GM21717 (cell line): ENCODE measurements around the gene SMARCC1.

ENCODE experiments used
- ATAC-seq: cut with Tn5 transposase; IDR thresholded peaks from one replicate; pipeline ENCODE4 v1.9.1; 2021; ENCODE audit warnings: mild to moderate bottlenecking, moderate library complexity; ENCODE audit not compliant: unreplicated experiment

The SMARCC1 gene

DNA sequence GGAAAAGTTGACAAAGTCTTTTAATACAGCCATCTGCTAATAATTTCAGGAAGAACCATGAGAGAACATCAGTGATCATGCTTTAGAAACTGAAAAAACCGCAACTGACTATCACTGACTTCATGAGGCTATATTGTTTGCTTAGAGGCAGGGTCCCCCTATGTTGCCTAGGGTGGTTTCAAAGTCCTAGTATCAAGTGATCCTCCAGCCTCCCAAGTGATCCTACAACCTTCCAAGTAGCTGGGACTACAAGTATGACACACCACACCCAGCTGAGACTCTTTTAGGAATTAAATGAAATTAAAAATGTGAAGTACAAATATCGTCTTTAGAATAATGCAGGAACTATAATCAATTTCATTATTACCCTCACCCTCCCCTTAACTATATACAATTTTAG, 144.8 kb downstream of the SMARCC1 start:
- ATAC-seq, result no peak

DNA sequence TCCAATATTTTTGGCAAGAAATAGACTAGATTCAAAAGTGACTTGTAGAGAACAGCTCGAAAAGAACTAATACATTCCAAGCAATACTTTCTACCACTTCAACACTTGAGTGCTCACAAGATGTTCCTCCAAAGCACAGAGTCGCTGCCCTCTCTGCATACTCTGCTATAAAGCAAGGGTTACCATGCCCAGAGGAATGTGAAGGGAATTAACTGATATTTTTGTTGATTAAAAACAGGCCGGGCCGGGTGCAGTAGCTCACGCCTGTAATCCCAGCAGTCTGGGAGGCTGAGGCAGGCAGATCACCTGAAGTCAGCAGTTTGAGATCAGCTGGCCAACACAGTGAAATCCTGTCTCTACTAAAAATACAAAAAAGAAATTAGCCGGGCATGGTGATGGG, 145.5 kb downstream of the SMARCC1 start:
- ATAC-seq, result no peak

DNA sequence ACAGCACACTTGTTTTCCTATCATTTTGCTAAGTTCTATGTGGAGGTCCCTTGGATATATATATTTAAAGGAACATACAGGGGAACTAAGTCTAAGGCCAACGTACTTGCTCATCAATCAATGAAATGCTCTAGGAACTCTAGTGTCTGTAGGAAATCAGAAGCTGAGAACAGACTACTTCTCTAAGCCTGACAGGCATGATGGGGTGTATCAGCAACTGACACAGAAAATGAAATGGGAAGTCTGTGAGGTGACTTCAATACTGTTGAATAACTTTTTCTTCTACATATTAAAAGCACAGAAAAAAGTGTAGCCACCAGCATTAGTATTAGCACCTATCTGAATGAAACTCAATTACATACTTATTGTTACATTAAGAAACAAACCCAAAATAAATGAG, 146.2 kb downstream of the SMARCC1 start:
- ATAC-seq, result no peak

DNA sequence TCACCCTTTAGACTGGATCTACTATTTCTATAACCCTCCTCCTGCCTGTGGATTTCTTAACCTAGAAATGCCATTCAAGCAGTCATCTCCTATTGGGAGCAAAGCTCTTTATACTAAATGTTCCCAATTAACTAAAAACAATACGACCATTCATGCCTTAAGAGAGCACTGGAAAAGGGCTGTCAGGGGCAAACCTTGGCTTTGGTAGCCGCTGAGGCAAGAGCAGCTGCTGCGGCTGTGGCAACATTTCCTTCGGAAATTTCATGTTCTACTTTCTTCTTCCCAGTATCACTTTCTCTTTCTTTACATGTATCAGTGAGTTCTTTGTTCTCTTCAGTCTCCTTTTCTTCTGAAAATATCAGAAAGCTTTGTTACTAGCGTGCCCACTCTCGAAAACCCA, 146.7 kb downstream of the SMARCC1 start:
- no peak for ATAC-seq

DNA sequence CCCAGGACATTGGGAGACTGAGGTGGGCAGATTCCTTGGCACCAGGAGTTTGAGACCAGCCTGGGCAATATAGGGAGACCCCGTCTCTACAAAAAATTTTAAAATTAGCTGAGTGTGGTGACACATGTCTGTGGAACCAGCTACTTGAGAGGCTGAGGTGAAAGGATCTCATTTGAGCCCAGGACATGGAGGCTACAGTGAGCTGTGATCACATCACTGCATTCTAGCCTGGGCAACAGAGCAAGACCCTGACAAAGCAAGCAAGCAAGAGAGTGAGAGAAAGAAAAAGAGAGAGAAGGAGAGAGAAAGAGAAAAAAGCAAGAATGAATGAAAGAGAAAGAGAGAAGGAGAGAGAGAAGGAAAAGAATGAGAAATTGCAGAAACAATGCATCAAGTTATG, 150.9 kb downstream of the SMARCC1 start:
- ATAC-seq, result no peak

DNA sequence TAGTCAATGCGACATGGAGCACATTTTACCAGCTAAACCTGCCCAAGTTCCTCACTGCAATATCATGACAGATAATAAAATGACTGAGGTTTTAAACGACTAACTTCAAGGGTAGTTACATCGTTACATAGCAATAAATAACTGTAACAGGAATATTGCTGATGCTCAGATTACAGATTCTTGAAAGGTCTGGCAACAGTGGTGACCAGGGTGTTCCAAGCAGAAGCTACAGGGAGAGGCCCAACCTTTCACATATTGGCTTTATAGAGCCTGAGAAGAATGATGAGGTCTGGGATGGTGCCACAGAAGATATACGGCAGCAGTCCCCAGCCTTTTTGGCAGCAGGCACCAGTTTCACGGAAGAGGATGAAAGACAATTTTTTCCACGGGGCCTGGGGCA, 151.9 kb downstream of the SMARCC1 start:
- no peak for ATAC-seq

DNA sequence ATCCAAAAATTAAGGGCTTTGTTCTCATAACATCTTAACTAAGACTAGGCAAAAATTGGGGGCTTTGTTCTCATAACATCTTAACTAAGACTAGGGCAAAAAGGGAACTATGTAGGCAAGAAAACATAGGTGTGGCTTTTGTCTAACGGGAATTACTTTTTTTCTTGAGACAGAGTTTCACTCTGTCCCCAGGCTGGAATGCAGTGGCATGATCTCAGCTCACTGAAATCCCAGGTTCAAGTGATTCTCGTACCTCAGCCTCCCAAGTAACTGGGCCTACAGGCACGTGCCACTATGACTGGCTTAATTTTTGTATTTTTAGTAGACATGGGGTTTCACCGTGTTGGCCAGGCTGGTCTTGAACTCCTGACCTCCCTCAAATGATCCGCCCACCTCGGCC, 153.3 kb downstream of the SMARCC1 start:
- ATAC-seq, result no peak

DNA sequence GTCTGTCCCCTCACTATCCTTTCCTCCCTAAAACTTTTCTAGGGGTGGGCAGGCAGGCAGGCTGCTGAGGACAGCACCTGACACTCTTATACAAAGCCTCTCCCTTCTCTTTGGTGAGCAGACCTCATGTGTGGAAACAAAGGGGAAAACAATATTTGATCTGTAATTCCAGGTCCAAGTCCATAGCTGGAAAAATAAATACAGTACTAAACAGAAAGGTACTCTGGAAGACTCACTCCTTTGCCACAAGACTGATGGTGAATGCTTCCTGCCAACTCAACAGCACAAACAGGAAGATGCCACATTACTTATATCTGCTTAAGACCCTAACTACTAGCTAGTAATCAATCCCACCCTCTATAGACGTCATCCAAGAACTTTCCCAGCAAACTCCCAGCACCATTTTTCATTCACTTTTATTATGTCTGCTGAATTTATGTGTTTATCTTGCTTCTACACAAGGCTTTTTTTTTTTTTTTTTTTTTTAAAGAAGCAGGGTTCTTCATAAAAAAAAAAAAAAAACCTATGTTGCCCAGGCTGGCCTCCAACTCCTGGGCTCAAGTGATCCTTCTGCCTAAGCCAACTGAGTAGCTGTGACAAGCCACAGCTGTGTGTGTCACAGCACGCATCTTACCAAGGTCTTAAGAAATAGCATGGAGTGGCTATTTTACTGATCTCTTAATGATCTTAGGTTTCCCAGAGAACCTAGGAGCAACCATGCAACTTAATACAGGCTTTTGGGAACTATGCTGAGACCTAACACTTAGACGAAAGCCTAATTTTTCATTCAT, 158.8 kb downstream of the SMARCC1 start:
- ATAC-seq, result no peak

DNA sequence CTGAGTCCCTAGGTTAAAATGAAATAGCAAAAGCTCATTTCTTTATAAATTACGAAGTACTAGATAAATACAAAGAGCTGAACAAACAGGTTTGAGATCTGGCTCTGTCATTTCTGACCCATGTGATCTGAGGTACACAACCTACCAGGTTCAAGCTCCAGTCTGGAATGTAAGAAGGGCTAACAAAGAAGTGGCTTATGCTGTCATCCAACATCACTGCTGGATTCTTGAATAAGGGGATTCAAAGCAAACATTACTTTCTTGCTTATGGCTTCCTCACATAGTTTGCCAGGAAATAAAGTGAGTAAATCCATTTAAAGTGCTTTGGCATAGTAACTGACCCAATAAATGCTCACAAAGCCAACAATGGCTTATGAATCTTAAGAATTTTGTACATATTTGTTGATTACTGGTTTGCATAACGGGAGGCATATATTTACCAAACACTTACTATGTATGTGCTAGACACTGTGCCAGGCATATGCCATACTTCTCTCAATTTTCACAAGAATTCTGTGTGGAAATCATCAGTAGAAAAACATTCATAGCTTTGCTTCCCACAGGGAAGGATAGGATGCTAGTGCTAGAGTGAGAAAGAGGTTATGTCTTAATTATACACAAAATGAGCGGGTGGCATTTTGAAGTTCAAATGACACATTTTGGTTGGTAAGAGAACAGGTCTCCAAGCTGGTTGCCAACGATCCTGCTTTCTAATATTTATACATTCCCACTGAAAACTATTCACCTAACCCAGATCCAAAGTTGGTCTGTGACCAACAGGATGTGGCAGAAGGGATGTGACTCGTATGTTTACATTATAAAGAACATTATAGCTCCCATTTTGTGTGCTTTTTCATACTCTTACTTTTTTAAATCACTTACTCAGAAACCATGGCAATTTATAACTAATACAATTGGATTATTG, 164.3 kb downstream of the SMARCC1 start:
- ATAC-seq, result no peak

DNA sequence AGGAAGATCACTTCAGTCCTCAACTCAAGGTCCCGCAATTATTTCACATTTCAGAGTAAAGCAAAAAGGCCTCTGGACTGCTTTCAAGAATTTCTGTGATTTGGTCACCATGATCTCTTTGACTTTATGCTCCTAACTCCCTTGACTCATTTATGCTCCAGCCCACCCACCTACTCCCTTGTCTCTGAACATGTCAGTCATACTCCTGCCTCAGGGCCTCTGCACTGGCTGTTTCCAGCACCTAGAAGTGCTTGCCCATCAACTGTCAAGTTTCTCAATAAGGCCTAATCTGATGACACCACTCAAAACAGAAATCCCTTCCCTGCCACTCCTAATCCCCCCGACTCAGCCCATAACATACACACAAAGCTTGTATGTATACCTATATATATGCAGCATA, 166.9 kb downstream of the SMARCC1 start:
- ATAC-seq, result no peak

DNA sequence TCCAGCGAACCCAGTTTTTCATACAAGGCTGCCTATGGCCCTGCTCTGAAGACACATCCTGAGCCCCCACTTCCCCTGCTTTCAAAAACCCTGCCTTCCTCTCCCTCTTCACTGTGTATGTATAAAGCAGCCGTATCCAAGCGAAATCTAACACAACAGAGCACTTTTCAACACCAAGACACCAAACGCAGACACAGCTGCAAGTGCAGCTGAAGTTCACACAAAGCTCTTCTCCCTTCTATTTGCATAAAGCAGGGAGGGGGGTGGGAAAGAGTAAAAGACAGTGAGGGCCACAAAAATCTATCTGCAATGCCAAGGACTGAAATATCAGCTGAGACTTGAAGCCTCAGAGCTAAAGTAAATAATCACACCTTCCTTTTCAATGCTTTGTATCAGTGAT, 168.0 kb downstream of the SMARCC1 start:
- no peak for ATAC-seq

DNA sequence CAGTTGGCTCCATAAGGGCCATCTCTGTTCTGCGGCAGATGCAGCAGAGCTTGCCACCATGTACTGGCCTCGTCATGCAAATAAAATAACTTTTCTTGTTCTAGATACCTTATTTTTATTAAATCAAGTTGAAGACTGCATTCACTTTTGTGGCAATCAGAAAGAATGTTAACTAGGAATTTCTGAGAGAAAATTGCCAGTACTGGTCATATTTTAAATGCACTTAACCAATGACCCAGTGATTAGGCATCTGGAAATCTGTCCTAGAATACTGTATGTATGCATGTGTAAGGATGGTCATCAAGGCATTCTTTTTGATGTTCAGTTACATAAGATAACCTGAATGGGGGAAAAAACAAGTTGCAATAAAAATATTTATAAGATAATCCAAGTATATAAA, 168.8 kb downstream of the SMARCC1 start:
- no peak for ATAC-seq

DNA sequence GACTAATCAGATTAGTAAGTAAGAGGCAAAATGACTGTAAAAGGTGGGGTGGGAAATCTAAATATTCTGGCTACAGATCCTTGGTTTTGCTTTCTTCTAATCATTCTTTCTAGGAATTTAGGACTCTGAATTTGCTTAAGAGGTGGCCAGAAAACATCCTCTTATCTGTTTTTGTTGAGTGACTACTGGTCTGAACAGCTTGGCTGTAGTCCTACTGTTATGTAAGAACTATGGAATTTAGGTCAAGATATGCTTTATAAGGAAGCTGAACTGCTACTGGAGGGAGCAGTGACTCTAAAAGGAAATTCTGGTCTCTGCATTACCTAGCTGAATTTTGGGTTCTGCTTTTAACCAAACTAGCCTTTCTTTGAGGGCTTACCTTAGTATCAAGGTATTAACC, 169.5 kb downstream of the SMARCC1 start:
- no peak for ATAC-seq

DNA sequence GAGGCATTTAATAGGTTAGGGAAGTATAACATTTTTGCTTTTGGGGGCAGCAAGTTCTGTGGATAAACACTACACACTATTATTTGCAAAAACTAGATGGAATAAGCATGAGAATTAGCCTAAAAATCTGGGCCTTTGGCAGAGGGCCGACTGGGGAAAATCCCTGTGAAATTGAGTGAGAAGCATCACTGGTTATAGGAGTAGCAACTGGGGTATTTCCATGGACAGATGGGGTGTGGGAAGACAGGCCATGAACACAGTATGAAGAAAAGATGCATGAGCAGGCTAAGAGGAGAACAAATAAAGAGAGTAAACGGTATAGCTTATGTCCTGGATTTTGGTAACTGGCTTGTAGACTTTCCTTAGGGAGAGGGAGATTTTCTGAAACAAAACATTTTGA, 170.1 kb downstream of the SMARCC1 start:
- ATAC-seq, result no peak

DNA sequence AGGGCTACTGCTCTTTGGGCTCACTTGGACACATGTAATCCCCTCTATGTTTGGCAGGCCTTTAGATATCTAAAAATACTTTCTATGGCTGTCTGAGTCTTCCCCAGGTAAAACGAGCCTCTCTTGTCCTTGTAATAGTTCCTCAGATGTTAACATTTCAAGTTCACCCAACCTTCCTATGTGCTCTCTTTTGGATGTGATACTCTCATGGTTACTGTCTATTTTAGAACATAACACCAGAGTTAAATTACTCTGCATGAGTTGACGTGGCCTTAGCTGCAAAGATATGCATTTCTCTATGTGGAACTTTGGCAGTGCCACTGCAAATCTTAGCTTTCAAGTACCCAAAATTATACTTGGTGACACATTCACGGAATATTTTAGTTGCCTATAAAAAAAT, 171.1 kb downstream of the SMARCC1 start:
- ATAC-seq, result no peak

DNA sequence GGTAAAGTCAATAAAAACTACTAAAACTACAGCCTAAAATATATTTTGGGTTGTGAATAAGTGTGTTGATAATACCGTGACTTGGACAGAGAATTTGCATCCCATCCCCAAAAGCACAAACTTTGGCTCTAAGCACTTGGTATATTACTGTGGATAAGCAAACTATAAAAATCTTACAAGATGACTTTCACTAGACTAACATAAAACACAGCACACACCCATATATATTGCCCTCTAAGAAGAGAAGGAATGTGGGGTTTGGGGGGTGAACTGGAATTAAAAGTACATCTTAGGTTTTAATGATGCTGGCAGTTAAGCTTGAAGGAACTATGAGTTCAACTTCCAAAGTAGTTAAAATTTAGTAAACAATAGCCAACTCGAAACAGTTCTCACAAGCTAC, 174.4 kb downstream of the SMARCC1 start:
- ATAC-seq, result no peak

DNA sequence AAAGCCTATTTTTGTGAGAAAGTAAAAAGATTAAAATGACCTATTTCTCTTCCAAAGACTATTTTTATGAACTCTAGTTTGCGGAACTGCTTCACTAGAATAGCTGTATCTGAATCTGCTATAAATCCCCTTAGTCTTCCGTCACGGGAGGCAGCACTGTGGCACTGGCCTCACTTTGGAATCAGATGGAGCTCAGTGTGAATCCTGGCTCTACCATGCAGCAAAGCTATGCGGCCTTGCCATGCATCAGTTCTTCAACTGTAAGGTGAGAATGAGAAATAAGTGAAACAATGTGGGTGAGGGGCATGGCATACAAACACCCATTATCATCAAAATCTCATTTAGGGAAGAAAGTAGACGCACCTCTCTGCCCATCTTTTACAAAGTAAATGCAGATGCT, 175.5 kb downstream of the SMARCC1 start:
- ATAC-seq, result no peak

DNA sequence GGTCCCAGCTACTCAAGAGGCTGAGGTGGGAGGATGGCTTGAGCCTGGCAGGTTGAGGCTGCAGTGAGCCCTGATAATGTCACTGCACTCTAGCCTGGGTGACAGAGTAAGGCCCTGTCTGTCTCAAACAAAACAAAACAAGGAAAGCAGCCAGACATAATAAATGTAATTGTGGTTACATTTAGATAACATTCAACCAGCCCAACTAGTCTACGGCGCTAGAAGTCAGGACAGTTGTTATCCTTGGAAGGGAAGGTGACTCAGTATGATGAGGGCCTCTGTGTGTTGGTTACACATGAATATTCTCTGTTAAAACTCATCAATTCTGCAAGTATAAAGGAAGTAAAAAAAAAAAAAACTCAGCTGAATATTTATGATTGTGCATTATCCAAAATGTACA, 176.0 kb downstream of the SMARCC1 start:
- no peak for ATAC-seq

DNA sequence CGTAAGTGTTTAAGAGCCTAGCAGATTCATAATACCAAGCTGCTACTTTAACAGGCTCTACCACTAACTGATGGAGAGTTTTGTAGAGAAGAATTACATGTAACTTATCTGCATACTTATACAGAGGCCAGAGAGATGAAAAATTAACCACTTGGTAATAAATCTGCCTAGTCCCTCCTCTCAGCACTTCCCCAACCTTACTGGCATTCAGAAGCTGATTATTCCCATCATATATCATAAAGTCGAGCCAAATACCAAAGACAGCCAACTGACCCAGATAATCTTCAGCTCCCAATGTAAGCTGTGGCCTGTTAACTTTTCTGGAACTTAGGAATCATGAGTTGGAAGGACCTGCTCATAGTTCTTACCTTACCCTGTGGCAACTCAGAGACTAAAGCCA, 177.5 kb downstream of the SMARCC1 start:
- ATAC-seq, result no peak

DNA sequence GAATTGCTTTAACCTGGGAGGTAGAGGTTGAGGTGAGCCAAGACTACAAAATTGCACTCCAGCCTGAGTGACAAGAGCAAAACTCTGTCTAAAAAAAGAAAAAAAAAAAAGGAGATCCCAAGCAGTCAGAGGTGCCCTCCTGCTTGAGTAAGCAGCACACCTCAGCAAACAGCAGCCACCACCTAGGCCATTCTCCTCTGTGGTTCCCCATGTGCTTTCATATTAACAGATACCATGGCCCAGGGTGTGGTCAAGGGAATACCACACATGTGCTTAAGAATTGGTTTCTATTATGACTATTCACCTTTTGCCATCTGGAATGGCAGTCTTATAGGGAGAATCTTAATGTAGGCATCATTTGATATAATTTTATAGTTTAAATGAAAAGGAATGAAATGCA, 178.4 kb downstream of the SMARCC1 start:
- ATAC-seq, result no peak

DNA sequence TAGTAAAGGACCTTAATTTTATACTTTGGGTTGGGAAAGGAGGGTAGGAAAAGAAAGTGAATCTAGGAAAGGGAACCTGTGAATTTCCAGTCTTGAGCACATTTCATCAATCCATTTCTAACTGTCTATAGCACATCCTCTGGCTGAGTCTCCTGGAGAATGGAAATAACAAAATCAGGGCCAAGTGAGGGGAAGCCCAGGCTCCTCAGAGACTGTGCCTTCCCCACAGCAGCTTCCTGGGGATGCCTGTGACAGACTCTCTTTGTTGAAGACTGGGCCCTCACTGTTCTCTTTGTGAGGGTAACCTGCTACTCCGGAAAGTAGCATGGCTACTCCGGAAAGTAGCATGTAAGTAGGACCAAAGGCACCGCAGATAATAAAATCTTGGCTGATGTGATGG, 180.4 kb downstream of the SMARCC1 start:
- ATAC-seq, result no peak

DNA sequence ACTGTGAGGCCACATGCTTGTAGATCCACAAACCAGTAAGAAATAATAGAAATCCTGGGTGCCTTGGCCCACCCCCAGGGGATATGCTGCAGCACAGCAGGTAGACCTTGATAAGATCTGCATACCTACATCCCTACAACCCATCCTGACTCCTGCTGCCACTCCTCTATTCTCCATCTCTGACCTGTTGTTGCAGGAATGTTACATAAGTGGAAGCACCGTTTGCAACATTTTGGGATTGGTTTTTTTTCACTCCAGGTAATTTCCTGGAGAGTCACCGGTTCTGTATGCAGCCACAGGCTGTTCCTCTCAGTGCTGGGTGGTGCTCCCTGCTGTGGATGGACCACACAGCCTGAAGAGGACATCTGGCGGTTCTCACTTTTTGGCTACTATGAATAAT, 186.9 kb downstream of the SMARCC1 start:
- ATAC-seq, result no peak
